MCF 10A (cell line): Measurements from ENCODE around the gene TMC3. TPM values are rescaled to one million over a fixed set of nuclear protein-coding genes. Genes with fewer than 3 reads are reported as not detected.

Experiments used
- BruUV-seq: library from RNA; stranded (reverse); fragments of 400-500 nt; replicated peaks from 2 replicates; lab custom pipeline; 2021; lab: Mats Ljungman, UMichigan
- CTCF ChIA-PET: fragments of 300-600 bp; sonication (Branson Sonifier 250); formaldehyde crosslinking; extraction: SDS; loops from one replicate; lab custom pipeline; 2021; ENCODE audit warnings: antibody characterized with exemption, inconsistent platforms; lab: Yijun Ruan, JAX
- POLR2A ChIA-PET: fragments of 300-600, 350-650 bp; sonication (Branson Sonifier 250); formaldehyde crosslinking; extraction: SDS; loops from one replicate; lab custom pipeline; 2020; ENCODE audit warnings: antibody characterized with exemption, inconsistent platforms; lab: Yijun Ruan, JAX
- DNase-seq: peaks from one replicate; pipeline ENCODE4 v3.0.0-alpha.2; 2018; ENCODE audit not compliant: unreplicated experiment
- H3K27ac Mint-ChIP-seq: one replicate; pipeline ENCODE4 v1.8.0; 2022; ENCODE audit warnings: mild to moderate bottlenecking, low read depth, mixed read lengths; ENCODE audit not compliant: unreplicated experiment
- H3K27me3 Mint-ChIP-seq: one replicate; pipeline ENCODE4 v1.8.0; 2022; ENCODE audit warnings: mixed read lengths; ENCODE audit not compliant: insufficient read depth, unreplicated experiment
- H3K36me3 Mint-ChIP-seq: one replicate; pipeline ENCODE4 v1.8.0; 2022; ENCODE audit warnings: mild to moderate bottlenecking, moderate library complexity, mixed read lengths; ENCODE audit not compliant: insufficient read depth, unreplicated experiment
- H3K4me1 Mint-ChIP-seq: one replicate; pipeline ENCODE4 v1.8.0; 2022; ENCODE audit warnings: mixed read lengths; ENCODE audit not compliant: insufficient read depth, unreplicated experiment
- H3K4me3 Mint-ChIP-seq: one replicate; pipeline ENCODE4 v1.8.0; 2022; ENCODE audit warnings: mild to moderate bottlenecking, moderate library complexity, mixed read lengths; ENCODE audit not compliant: unreplicated experiment
- H3K9me3 Mint-ChIP-seq: one replicate; pipeline ENCODE4 v1.8.0; 2022; ENCODE audit warnings: mixed read lengths; ENCODE audit not compliant: unreplicated experiment
- CTCF ChIP-seq: fragments of 200-600 bp; IDR thresholded peaks from one replicate; pipeline ENCODE4 v1.8.0; 2022; ENCODE audit warnings: antibody characterized with exemption, mild to moderate bottlenecking; ENCODE audit not compliant: unreplicated experiment
- intact Hi-C: fragments of 100-400 bp; cut with micrococcal nuclease; formaldehyde crosslinking; loops from 2 replicates; pipeline ENCODE4 v1.14.1; 2022
- total RNA-seq: library from RNA; stranded (reverse); gene quantifications from 2 replicates; pipeline ENCODE4 v1.2.3, GENCODE V29; 2022

TMC3 gene
- total RNA-seq, 1 experiment from 2014 or later: not detected

GRCh38 chr15:81299630-81300273, 74.3 kb downstream of the TMC3 start:
- ChIA-PET POLR2A (interaction anchor here (0.7 to 1.3 kb wide), 3 partner anchors 10 to 188 kb away, joined by 3 to 4 read pairs (median 3); partner anchors contain the start of gene STARD5), CTCF (interaction anchor here (1.1 to 1.6 kb wide), 3 partner anchors 24 to 102 kb away, joined by 3 to 5 read pairs (median 4); no protein-coding TSS in a partner anchor)
- DNase-seq: no peak
- Mint-ChIP-seq H3K9me3 (no peaks in the 10 kb centered on the region), H3K27me3 (no peaks in the 10 kb centered on the region), H3K36me3 (no peaks in the 10 kb centered on the region), H3K4me3 (no peak overlapping the region), H3K4me1 (peaks cover 28% of the 10 kb centered on the region), H3K27ac (no peak overlapping the region)
- BruUV-seq: no TSS peak
- no peak for TF ChIP-seq CTCF
- intact Hi-C loops: no loop called here

GRCh38 chr15:81299156-81299555, 74.9 kb downstream of the TMC3 start:
- TF ChIP-seq CTCF: no peak
- ChIA-PET CTCF (interaction anchor here (0.7 to 1.6 kb wide), 5 partner anchors 24 to 103 kb away, joined by 3 to 5 read pairs (median 4); no protein-coding TSS in a partner anchor), POLR2A (interaction anchor here (0.9 to 1.3 kb wide), 3 partner anchors 11 to 25 kb away, joined by 3 to 4 read pairs (median 4); partner anchors contain the start of gene STARD5)
- intact Hi-C loops: no loop called here
- Mint-ChIP-seq H3K27ac (no peak overlapping the region), H3K4me3 (no peak overlapping the region), H3K4me1 (peaks cover 23% of the 10 kb centered on the region), H3K9me3 (no peaks in the 10 kb centered on the region), H3K27me3 (no peaks in the 10 kb centered on the region), H3K36me3 (no peaks in the 10 kb centered on the region)
- BruUV-seq: no TSS peak
- DNase-seq: no peak

GRCh38 chr15:81298611-81299010, 75.4 kb downstream of the TMC3 start:
- H3K27ac Mint-ChIP-seq: no peak overlapping the region
- CTCF ChIA-PET: interaction anchor here (0.7 to 1.6 kb wide), 4 partner anchors 23 to 103 kb away, joined by 3 to 5 read pairs (median 4); no protein-coding TSS in a partner anchor

More at GRCh38 chr15:81298611-81299010, 75.4 kb downstream of the TMC3 start:
- TF ChIP-seq CTCF: no peak
- peaks cover 22% of the 10 kb centered on the region for H3K4me1 Mint-ChIP-seq
- no peaks in the 10 kb centered on the region for H3K9me3 Mint-ChIP-seq
- H3K4me3 Mint-ChIP-seq: no peak overlapping the region
- H3K36me3 Mint-ChIP-seq: no peaks in the 10 kb centered on the region
- no TSS peak for BruUV-seq
- intact Hi-C loops: no loop called here
- POLR2A ChIA-PET: interaction anchor here (0.9 to 1.3 kb wide), 3 partner anchors 12 to 25 kb away, joined by 3 to 4 read pairs (median 4); partner anchors contain the start of gene STARD5
- DNase-seq: no peak
- no peaks in the 10 kb centered on the region for H3K27me3 Mint-ChIP-seq
